Sigmoid colon (tissue), 4 donors: ENCODE results near the gene RNASEL.

Experiments
- CTCF ChIP-seq, 4 experiments: fragments of 450-650 bp in 3 of 4; fragments of 200-600 bp in 1 of 4; IDR thresholded peaks; one replicate each; pipeline ENCODE4 v1.5.1; 2016 to 2019; ENCODE audit warnings: antibody characterized with exemption in 4 of 4, mild to moderate bottlenecking in 3 of 4, moderate library complexity in 2 of 4
- EP300 ChIP-seq, 4 donors: sonication (generic); formaldehyde crosslinking; IDR thresholded peaks; one replicate each; pipeline ENCODE4 v1.6.1; 2017; ENCODE audit warnings: antibody characterized with exemption in 4 of 4
- POLR2A ChIP-seq, 2 donors: fragments of 450-650 bp; IDR thresholded peaks; one replicate each; pipeline ENCODE4 v1.6.1; 2016; ENCODE audit warnings: antibody characterized with exemption in 2 of 2, mild to moderate bottlenecking in 2 of 2, moderate library complexity in 2 of 2
- POLR2AphosphoS5 ChIP-seq, 4 donors: sonication (generic); formaldehyde crosslinking; IDR thresholded peaks; one replicate each; pipeline ENCODE4 v1.6.1; 2017; ENCODE audit warnings: antibody characterized with exemption in 4 of 4

- no peak for TF ChIP-seq CTCF (IDR thresholded peaks at IDR 0.05)
- no peak for TF ChIP-seq POLR2A (IDR thresholded peaks at IDR 0.05)
- no peak for TF ChIP-seq EP300 (IDR thresholded peaks at IDR 0.05)
- no peak for TF ChIP-seq POLR2AphosphoS5 (IDR thresholded peaks at IDR 0.05)
Observed at GRCh38 chr1:182620924-182621585, 32.0 kb upstream of the RNASEL start.
